K562 (cell line): ENCODE data around the gene SVIL. TPM values are rescaled to one million over a fixed set of nuclear protein-coding genes. Genes with fewer than 3 reads are reported as not detected.

Source experiments
- ATAC-seq: fragments of 200-7000 bp; cut with Tn5 transposase; 3 replicates; pipeline ENCODE4 v1.9.1; 2020; ENCODE audit warnings: moderate library complexity
- BruUV-seq: library from RNA; stranded (reverse); fragments of 400-500 nt; replicated peaks from 2 replicates; lab custom pipeline; 2021; lab: Mats Ljungman, UMichigan
- CTCF ChIA-PET: fragments of 300-600 bp; formaldehyde crosslinking; extraction: SDS; loops from one replicate; lab custom pipeline; 2021; ENCODE audit warnings: low intra/inter-chr PET ratio; lab: Yijun Ruan, JAX
- POLR2A ChIA-PET: fragments of 300-600, 350-650 bp; sonication (Branson Sonifier 250); formaldehyde crosslinking; extraction: SDS; loops from one replicate; lab custom pipeline; 2021; ENCODE audit warnings: antibody characterized with exemption, inconsistent platforms; lab: Yijun Ruan, JAX
- DNase-seq, 4 experiments: peaks; one replicate each; pipeline versions ENCODE4 v3.0.0 to v3.0.0-alpha.2; 2011 to 2018; ENCODE audit warnings: low spot score in 3 of 4, mixed read lengths in 3 of 4; ENCODE audit errors: extremely low read depth in 1 of 4
- FAIRE-seq: peaks from 2 replicates; lab custom pipeline; 2011; peaks lifted over from hg19 to GRCh38; lab: Jason Lieb, UNC
- H2AFZ ChIP-seq: 2 replicates; pipeline ENCODE4 v1.6.0; 2011; ENCODE audit warnings: low read depth, low read length, control low read depth, inconsistent platforms
- H3K27ac ChIP-seq: fragments of 200-600 bp; 3 replicates; pipeline ENCODE4 v1.8.0; 2011; ENCODE audit warnings: low read depth, mild to moderate bottlenecking, control low read depth, inconsistent platforms, low read length, moderate library complexity, mixed read lengths; ENCODE audit errors: extremely low read depth
- H3K27me3 ChIP-seq, 2 experiments: fragments of 300-600 bp in 1 of 2; 2 replicates in 1 of 2; 3 replicates in 1 of 2; pipeline versions ENCODE4 v1.6.0 to v1.8.0; 2011; ENCODE audit warnings: inconsistent platforms in 2 of 2, low read length in 2 of 2, mild to moderate bottlenecking in 1 of 2, mixed read lengths in 1 of 2, moderate library complexity in 1 of 2; ENCODE audit not compliant: control insufficient read depth in 2 of 2, insufficient read depth in 2 of 2
- H3K36me3 ChIP-seq: fragments of 300-600 bp; 3 replicates; pipeline ENCODE4 v1.8.0; 2011; ENCODE audit warnings: mild to moderate bottlenecking, low read length, inconsistent platforms; ENCODE audit not compliant: control insufficient read depth, insufficient read depth
- H3K4me1 ChIP-seq, 2 experiments: fragments of 200-600 bp in 1 of 2; replicated peaks in 1 of 2; 2 replicates in 1 of 2; 3 replicates in 1 of 2; pipeline versions ENCODE4 v1.5.1 to v1.8.0; 2011; ENCODE audit warnings: inconsistent platforms in 2 of 2, low read length in 2 of 2, mild to moderate bottlenecking in 1 of 2, mixed read lengths in 1 of 2, moderate library complexity in 1 of 2; ENCODE audit not compliant: control insufficient read depth in 2 of 2, insufficient read depth in 2 of 2
- H3K4me2 ChIP-seq: 2 replicates; pipeline ENCODE4 v1.6.1; 2011; ENCODE audit warnings: low read length, control low read depth, inconsistent platforms, mixed read lengths; ENCODE audit not compliant: insufficient read depth
- H3K4me3 ChIP-seq: fragments of 200-600 bp; sonication (generic), shearing (Covaris generic); 2 replicates; pipeline ENCODE4 v1.5.1; 2016; ENCODE audit warnings: control low read depth, inconsistent platforms
- H3K79me2 ChIP-seq: fragments of 200-600 bp; 3 replicates; pipeline ENCODE4 v1.8.0; 2011; ENCODE audit warnings: low read length, inconsistent platforms; ENCODE audit not compliant: control insufficient read depth, insufficient read depth
- H3K9ac ChIP-seq, 2 experiments: 2 replicates each; pipeline versions ENCODE4 v1.6.0 to v1.6.1; 2011; ENCODE audit warnings: low read depth in 2 of 2, low read length in 2 of 2, control low read depth in 1 of 2, inconsistent platforms in 1 of 2, mild to moderate bottlenecking in 1 of 2, mixed read lengths in 1 of 2; ENCODE audit not compliant: insufficient read depth in 1 of 2
- H3K9me1 ChIP-seq: one replicate; pipeline ENCODE4 v1.6.0; 2011; ENCODE audit warnings: inconsistent platforms, mild to moderate bottlenecking, low read length, moderate library complexity; ENCODE audit not compliant: control insufficient read depth, insufficient read depth
- H3K9me3 ChIP-seq: replicated peaks from 2 replicates; pipeline ENCODE4 v1.5.1; 2011; ENCODE audit warnings: low read depth, low read length, inconsistent platforms; ENCODE audit not compliant: control insufficient read depth, insufficient read depth
- H4K20me1 ChIP-seq: replicated peaks from 2 replicates; pipeline ENCODE4 v1.6.1; 2011; ENCODE audit warnings: low read length, inconsistent platforms, mixed read lengths; ENCODE audit not compliant: control insufficient read depth, insufficient read depth
- MYC ChIP-seq, 2 experiments: fragments of 250-450 bp in 1 of 2; sonication (Bioruptor Pico) in 1 of 2; IDR thresholded peaks; 2 replicates each; pipeline versions ENCODE4 v1.5.1 to v1.6.1; 2012 to 2021; ENCODE audit warnings: low read depth in 2 of 2, borderline replicate concordance in 1 of 2, improper control_type of control experiment in 1 of 2, low read length in 1 of 2, mild to moderate bottlenecking in 1 of 2, moderate library complexity in 1 of 2
- NEUROD1 ChIP-seq: fragments of 150-350 bp; IDR thresholded peaks from 2 replicates; pipeline ENCODE4 v1.6.1; 2014; ENCODE audit warnings: borderline replicate concordance, low read length, low read depth; ENCODE audit not compliant: partially characterized antibody
- ZC3H11A ChIP-seq: IDR thresholded peaks from 2 replicates; pipeline ENCODE4 v1.6.1; 2012; ENCODE audit warnings: low read depth, low read length, improper control_type of control experiment
- ZNF780A ChIP-seq: fragments of 250-450 bp; sonication (Bioruptor Pico); IDR thresholded peaks from 2 replicates; pipeline ENCODE4 v1.5.0; 2021; ENCODE audit warnings: mild to moderate bottlenecking
- WGBS: fragments of 100-300 bp; shearing (Covaris generic); methylation state at CpG from one replicate; pipeline ENCODE4 v1.1.6; 2016; ENCODE audit warnings: low coverage, mixed read lengths; ENCODE audit not compliant: insufficient coverage; ENCODE audit errors: missing lambda C conversion rate; 5-methylcytosine and 5-hydroxymethylcytosine counted together
- in situ Hi-C: fragments of 300-500 bp; cut with MboI; formaldehyde crosslinking; loops from 4 replicates; pipeline ENCODE4 v1.15.0; 2018; ENCODE audit warnings: inconsistent platforms, mixed read lengths
- intact Hi-C: fragments of 100-400 bp; cut with micrococcal nuclease; formaldehyde crosslinking; loops from 2 replicates; pipeline ENCODE4 v1.14.2; 2022
- polyA plus RNA-seq, 8 experiments: library from polyadenylated mRNA; depleted of rRNA in 4 of 8; stranded (reverse) in 5 of 8; unstranded in 3 of 8; fragments of >200 nt; fragmentation: Nextera tagmentation in 2 of 8; fragmentation: Illumina TruSeq in 1 of 8; extraction: Ambion mirVana in 2 of 8; extraction: Trizol in 1 of 8; gene quantifications; 2 replicates each; pipeline versions ENCODE4 v1.2.1 to v1.2.3, GENCODE V29; 2011 to 2014; ENCODE audit warnings: inconsistent platforms in 1 of 8, missing spikeins in 1 of 8
- total RNA-seq, 7 experiments: library from RNA; depleted of rRNA in 6 of 7; stranded (reverse); fragments of >200 nt in 6 of 7; fragmentation: Illumina TruSeq in 2 of 7; extraction: Trizol in 2 of 7; gene quantifications; 2 replicates each; pipeline versions ENCODE4 v1.2.1 to v1.2.3, GENCODE V29; 2011 to 2021; ENCODE audit warnings: low replicate concordance in 1 of 7

Gene SVIL
- total and polyA plus RNA-seq, 9 of the 15 experiments (the other 6 are each of a cell fraction or from before 2014, with no cell fraction given): under 0.01 to 0.18 (median 0.05) TPM; not detected in 3

DNA sequence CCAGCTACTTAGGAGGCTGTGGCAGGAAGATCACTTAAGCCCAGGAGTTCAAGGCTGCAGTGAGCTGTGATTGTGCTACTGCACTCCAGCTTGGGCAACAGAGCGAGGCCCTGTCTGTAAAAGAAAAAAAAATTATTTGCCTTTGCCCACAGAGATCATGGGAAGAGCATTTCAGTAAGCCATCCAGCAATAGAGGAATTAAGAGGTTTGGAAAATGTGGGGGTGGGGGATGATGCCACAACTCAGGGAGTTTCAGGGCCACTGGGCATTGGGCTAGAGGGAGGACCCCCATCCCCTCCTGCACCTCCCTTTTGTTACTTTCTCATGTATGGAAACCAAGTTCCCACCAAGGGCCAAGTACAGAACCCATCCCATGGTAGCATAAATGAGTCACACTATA, 38.4 kb downstream of the SVIL start (continued):
- no peak for TF ChIP-seq ZNF780A (CRISPR knock-in tag)
- TF ChIP-seq, all 486 proteins: peak for 0

DNA sequence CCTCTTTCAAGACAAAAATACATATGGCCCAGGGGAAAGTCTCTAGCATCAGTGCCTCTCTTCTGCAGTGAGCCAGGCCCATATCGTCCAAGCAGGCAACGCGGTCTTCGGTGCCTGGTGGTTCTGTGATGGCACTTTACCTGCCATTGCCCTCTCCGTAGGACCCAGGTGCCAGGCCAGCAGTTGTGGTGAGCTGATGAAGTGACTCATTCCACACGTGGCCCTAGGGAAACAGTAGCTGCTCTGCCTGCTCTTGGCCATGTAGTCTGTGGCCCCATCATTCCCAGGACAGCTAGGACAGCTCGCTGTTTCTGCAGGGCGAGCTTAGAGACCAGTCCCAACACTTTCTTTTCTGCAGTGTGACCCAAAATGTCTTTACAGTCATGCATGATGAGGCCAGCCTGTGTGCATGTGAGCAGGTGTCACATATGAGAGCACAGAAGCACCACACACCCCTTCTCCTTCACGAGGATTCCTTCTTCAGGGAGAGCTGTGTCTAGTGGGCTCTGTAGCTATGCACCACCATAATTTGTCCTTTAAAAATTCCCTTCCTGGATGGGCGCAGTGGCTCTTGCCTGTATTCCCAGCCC, 39.0 kb downstream of the SVIL start:
- no peak for FAIRE-seq
- no peak overlapping the region for H2AFZ ChIP-seq
- H3K4me1 ChIP-seq: no peaks in the 10 kb centered on the region
- H3K9me3 ChIP-seq: no peaks in the 10 kb centered on the region
- H3K4me2 ChIP-seq: no peak overlapping the region
- BruUV-seq: no TSS peak
- ChIA-PET CTCF (no interaction called here), POLR2A (no interaction called here)
- TF ChIP-seq ZC3H11A: no peak
- no peak for TF ChIP-seq NEUROD1
- TF ChIP-seq MYC (IDR thresholded peaks at IDR 0.05; ENCODE audit: low read depth, low read length): no peak
- TF ChIP-seq MYC (CRISPR knock-in tag; IDR thresholded peaks at IDR 0.05; ENCODE audit: borderline replicate concordance, low read depth): no peak
- no peak for DNase-seq
- intact Hi-C loops: no loop called here
- no peak overlapping the region for H3K9ac ChIP-seq
- H3K79me2 ChIP-seq: no peaks in the 10 kb centered on the region
- no peaks in the 10 kb centered on the region for H3K9me1 ChIP-seq
- H3K36me3 ChIP-seq: no peaks in the 10 kb centered on the region
- no peak overlapping the region for H3K4me3 ChIP-seq
- ATAC-seq: no peak
- no peak overlapping the region for H3K27ac ChIP-seq
- WGBS: 0% methylated on average over 10 of the region's 10 CpGs
- H4K20me1 ChIP-seq: 0 out of 2 replicates have a peak, but pooled peaks cover 3% of the 10 kb centered on the region
- H3K27me3 ChIP-seq: peaks cover 0 to 20% of the 10 kb centered on the region in 2 experiments; a peak in 1 of 5 replicates
- in situ Hi-C loops: no loop called here
